ENCODE measurements around the gene F12.

Gene F12

GRCh38 chr5:177373806-177374205 lies 35.6 kb downstream of the F12 start:
- H3K27me3 ChIP-seq (ENCODE audit: insufficient read depth, poor library complexity, severe bottlenecking), result no peaks in the 10 kb centered on the region
- no peak for DNase-seq (ENCODE audit: low read depth in 1 of 2, low spot score in 1 of 2)
- H3K4me3 ChIP-seq (replicated peaks; ENCODE audit: insufficient read depth, low read length), result no peak overlapping the region
- no peak overlapping the region for H3K27ac ChIP-seq (replicated peaks)
- TF ChIP-seq GABPA (IDR thresholded peaks at IDR 0.05; ENCODE audit: low read depth) (no peak), POLR2AphosphoS5 (IDR thresholded peaks at IDR 0.05; ENCODE audit: low read depth) (no peak), REST (IDR thresholded peaks at IDR 0.05; ENCODE audit: insufficient replicate concordance, low read depth) (no peak), CTCF (IDR thresholded peaks at IDR 0.05; ENCODE audit: insufficient read depth, low read length) (no peak), SPI1 (IDR thresholded peaks at IDR 0.05; ENCODE audit: borderline replicate concordance, low read depth) (no peak)

GRCh38 chr5:177372910-177373309 lies 36.5 kb downstream of the F12 start:
- H3K27ac ChIP-seq (replicated peaks), result peak overlapping the region; percentile 32
- no peak overlapping the region for H3K4me3 ChIP-seq (replicated peaks; ENCODE audit: insufficient read depth, low read length)
- TF ChIP-seq POLR2AphosphoS5 (IDR thresholded peaks at IDR 0.05; ENCODE audit: low read depth), result no peak
- no peaks in the 10 kb centered on the region for H3K27me3 ChIP-seq (ENCODE audit: insufficient read depth, poor library complexity, severe bottlenecking)
- DNase-seq (ENCODE audit: low read depth in 1 of 2, low spot score in 1 of 2), result no peak

DNA sequence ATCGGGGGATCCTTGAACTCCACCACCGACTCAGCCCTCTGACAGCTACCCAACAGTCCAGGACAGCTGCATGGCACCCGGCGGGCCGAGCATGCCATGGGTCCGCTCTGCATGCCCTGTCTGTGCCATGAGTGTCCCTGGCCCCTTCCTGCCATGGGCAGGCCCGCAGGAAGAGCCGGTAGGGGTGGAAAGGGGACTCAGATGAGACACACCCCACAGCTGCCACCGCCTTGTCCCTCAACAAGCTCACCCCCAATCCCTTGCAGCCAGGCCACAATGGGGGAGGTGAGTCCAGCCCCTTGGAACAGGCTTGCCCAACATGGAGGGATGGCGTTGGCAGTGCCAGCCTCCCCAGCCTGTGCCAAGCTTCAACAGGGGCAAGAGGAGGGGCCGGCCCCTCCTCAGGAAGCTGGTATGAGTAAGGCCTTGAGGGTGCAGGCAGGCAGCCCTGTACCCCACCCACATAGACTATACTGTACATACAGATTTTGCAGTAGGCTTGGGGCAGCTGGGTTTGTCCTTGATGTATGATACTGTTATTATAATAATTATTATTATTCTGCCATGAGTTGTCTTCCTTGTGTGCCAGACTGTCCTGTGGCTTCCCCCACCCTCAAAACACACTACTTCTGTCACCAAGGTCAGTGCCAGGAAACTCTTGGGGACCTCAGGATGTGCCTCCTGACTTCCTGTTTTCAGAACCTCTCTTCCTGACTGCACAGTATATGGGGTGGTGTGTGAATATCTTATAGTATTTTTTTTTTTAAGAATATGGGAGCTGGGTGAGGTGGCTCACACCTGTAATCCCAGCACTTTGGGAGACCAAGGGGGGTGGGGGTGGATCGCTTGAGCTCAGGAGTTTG lies 37.1 kb downstream of the F12 start:
- Histone ChIP-seq H3K27ac (replicated peaks) (peak overlapping the region; percentile 32), H3K27me3 (ENCODE audit: insufficient read depth, poor library complexity, severe bottlenecking) (no peaks in the 10 kb centered on the region), H3K4me3 (replicated peaks; ENCODE audit: insufficient read depth, low read length) (no peak overlapping the region)
- TF ChIP-seq REST (IDR thresholded peaks at IDR 0.05; ENCODE audit: insufficient replicate concordance, low read depth), result peak; percentile 43
- peak; percentile 95 for TF ChIP-seq SPI1 (IDR thresholded peaks at IDR 0.05; ENCODE audit: borderline replicate concordance, low read depth)
- TF ChIP-seq GABPA (IDR thresholded peaks at IDR 0.05; ENCODE audit: low read depth), result no peak
- peak in 1 of 2 experiments; percentile 67 for DNase-seq (ENCODE audit: low read depth in 1 of 2, low spot score in 1 of 2)

DNA sequence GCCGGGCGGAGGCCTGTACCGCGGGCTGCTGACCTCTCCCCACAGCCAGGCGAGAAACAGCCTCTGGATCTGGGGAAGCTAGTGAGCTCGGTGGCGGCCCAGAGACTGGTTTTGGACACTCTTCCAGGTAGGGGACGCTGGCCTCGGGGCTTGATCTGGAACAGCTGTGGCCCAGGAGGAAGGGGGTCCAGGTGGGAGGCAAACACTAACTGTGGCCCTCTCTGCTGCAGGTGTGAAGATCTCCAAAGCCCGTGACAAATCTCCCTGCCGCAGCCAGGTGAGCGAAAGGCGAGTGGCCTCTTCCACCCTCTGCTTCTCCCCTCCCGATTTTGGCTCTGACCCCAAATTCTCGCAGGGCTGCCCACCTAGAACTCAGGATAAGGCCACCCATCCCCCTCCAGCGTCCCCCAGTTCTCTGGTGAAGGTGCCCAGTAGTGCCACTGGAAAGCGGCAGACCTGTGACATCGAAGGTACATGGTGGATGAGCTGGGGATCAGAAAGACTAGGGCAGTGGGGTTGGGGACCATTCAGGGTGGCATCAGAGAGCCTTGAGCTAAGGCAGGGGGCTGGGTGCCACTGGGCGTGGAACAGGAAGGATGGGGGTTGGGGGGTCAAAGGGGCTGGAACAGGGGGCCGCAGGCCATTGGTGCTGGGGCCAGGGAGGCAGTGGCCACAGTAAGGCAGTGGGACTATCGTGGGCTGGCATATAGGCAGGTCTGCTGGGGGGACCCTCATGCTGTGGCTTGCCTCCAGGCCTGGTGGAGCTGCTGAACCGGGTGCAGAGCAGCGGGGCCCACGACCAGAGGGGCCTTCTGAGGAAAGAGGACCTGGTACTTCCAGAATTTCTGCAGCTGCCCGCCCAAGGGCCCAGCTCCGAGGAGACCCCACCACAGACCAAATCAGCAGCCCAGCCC lies 38.0 kb downstream of the F12 start:
- no peak for DNase-seq (ENCODE audit: low read depth in 1 of 2, low spot score in 1 of 2)
- TF ChIP-seq CTCF (IDR thresholded peaks at IDR 0.05; ENCODE audit: insufficient read depth, low read length) (no peak), GABPA (IDR thresholded peaks at IDR 0.05; ENCODE audit: low read depth) (no peak), SPI1 (IDR thresholded peaks at IDR 0.05; ENCODE audit: borderline replicate concordance, low read depth) (no peak), REST (IDR thresholded peaks at IDR 0.05; ENCODE audit: insufficient replicate concordance, low read depth) (no peak), POLR2AphosphoS5 (IDR thresholded peaks at IDR 0.05; ENCODE audit: low read depth) (no peak)
- Histone ChIP-seq H3K27ac (replicated peaks) (no peak overlapping the region), H3K4me3 (replicated peaks; ENCODE audit: insufficient read depth, low read length) (no peak overlapping the region), H3K27me3 (ENCODE audit: insufficient read depth, poor library complexity, severe bottlenecking) (no peaks in the 10 kb centered on the region)

Measured in HL-60 (cell line).